ENCODE data around the gene KRT20.

DNA sequence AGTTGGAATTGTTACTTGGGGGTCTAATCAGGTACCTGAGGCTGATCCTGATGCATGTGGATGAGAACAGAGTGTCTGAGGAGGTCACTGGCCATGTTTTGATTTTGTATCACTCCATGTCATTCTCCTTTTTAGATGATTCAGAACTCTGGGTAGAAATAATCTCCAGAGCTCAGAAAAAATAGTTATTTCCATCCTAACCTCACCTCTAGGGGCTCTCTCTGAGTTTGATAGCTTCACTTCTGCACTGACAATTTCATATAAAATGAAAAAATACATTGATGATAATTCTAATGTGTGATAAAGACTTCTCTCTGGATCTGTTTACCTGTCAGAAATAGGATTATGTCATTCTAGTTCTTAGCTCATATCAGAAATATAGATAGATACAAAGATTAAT, 11.8 kb downstream of the KRT20 start:
- TF ChIP-seq, protein P1, sequence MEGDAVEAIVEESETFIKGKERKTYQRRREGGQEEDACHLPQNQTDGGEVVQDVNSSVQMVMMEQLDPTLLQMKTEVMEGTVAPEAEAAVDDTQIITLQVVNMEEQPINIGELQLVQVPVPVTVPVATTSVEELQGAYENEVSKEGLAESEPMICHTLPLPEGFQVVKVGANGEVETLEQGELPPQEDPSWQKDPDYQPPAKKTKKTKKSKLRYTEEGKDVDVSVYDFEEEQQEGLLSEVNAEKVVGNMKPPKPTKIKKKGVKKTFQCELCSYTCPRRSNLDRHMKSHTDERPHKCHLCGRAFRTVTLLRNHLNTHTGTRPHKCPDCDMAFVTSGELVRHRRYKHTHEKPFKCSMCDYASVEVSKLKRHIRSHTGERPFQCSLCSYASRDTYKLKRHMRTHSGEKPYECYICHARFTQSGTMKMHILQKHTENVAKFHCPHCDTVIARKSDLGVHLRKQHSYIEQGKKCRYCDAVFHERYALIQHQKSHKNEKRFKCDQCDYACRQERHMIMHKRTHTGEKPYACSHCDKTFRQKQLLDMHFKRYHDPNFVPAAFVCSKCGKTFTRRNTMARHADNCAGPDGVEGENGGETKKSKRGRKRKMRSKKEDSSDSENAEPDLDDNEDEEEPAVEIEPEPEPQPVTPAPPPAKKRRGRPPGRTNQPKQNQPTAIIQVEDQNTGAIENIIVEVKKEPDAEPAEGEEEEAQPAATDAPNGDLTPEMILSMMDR (conservative IDR thresholded peaks at IDR 0.05; ENCODE audit: low read length) = peak; percentile 42
- no peak for TF ChIP-seq EZH2phosphoT487 (IDR thresholded peaks at IDR 0.05; ENCODE audit: borderline replicate concordance)
